ENCODE results near the gene HYCC1.

DNA sequence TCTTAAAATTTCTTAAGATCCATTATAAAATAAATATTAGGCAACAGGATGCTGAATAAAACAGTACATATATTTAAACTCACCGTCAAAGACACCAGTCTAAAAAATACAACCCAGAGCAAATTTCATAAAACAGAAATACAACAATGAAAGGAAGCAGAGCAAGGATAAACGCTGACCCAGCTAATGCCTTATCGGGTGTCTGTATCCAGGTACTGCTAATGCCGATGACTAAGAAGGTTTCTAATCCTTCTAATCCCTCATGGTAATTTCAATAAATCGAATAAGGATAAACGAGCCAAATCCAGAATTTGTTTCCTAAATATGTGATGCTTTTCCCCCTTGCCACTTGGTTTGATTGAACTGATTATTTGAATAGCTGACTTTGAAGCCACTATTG lies 1.7 kb downstream of the HYCC1 start:
- TF ChIP-seq POLR2A (IDR thresholded peaks at IDR 0.05): no peak
- TF ChIP-seq, protein P1, sequence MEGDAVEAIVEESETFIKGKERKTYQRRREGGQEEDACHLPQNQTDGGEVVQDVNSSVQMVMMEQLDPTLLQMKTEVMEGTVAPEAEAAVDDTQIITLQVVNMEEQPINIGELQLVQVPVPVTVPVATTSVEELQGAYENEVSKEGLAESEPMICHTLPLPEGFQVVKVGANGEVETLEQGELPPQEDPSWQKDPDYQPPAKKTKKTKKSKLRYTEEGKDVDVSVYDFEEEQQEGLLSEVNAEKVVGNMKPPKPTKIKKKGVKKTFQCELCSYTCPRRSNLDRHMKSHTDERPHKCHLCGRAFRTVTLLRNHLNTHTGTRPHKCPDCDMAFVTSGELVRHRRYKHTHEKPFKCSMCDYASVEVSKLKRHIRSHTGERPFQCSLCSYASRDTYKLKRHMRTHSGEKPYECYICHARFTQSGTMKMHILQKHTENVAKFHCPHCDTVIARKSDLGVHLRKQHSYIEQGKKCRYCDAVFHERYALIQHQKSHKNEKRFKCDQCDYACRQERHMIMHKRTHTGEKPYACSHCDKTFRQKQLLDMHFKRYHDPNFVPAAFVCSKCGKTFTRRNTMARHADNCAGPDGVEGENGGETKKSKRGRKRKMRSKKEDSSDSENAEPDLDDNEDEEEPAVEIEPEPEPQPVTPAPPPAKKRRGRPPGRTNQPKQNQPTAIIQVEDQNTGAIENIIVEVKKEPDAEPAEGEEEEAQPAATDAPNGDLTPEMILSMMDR (IDR thresholded peaks at IDR 0.05 in 4 of 5, conservative IDR thresholded peaks at IDR 0.05 in 1 of 5): no peak

All from gastrocnemius medialis (tissue), 4 donors.